Activated CD8-positive, alpha-beta memory T cell treated with anti-CD3 and anti-CD28 coated beads for 24 hours (primary cell): Measurements from ENCODE around the gene CNTROB.

Experiments used
- DNase-seq: peaks from one replicate; pipeline ENCODE4 v3.0.0-alpha.2; 2020

CNTROB gene

DNA sequence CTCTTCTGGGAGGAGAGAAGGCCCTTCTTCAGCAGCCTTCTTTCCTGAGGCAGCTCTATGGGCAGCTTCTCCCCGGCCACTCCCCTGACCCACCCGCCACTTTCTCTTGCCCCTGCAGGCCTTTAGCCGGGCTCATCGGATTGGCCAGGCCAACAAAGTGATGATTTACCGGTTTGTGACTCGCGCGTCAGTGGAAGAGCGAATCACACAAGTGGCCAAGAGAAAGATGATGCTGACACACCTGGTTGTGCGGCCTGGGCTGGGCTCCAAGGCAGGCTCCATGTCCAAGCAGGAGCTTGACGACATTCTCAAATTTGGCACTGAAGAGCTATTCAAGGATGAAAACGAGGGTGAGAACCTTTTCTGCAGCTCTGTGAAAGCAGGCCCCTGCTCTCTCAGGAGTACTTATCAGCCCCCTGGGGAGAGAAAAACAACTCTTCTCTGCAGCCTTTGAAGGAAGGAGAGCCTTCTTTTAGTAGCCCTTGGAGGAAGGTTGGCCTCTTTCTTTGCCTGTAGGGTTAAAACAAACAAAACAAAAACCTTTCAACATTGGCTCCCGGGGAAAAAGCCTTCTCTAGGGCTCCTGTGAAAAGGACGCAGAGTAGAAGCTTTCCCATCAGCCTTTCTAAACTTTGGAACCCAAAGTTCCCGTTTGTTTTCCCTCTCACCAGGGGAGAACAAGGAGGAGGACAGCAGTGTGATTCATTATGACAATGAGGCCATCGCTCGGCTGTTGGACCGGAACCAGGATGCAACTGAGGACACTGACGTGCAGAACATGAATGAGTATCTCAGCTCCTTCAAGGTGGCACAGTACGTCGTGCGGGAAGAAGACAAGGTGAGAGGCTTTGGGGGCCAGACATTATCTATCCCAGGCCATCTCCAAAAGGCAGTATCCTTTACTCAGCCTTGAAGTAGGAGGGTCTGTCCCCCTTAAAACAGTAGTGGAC is 28.6 kb upstream of the CNTROB start:
- no peak for DNase-seq

GRCh38 chr17:7909089-7909488 is 22.9 kb upstream of the CNTROB start:
- no peak for DNase-seq

DNA sequence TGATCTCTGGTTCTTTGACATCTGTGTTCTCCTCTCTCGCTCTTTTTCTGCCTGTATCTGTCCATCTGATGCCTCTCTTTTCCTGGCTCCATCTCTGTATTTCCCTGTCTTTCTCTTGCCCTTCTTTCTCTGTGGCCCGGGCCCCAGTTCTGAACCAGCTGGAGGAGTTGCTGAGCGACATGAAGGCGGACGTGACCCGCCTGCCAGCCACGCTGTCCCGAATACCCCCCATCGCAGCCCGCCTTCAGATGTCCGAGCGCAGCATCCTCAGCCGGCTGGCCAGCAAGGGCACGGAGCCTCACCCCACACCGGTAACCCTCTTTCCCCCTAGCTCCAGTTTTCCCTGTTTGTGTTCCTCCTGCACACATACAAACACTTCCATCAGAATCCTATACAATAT is 21.7 kb upstream of the CNTROB start:
- no peak for DNase-seq

DNA sequence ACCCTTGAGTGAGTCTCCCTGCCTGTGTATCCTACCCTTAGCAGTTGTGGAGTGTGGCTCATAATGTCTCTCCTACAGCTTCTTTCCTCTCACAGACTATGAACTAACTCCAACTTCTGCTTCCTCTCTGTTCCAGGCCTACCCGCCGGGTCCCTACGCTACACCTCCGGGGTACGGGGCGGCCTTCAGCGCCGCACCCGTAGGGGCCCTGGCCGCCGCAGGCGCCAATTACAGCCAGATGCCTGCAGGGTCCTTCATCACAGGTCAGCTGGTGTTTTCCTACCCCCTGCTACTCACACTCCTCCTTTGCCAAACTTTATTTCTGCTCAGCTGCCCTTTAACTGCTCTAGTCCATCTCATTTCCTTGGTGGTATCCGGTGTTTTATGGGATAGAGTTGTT is 21.3 kb upstream of the CNTROB start:
- DNase-seq: no peak

DNA sequence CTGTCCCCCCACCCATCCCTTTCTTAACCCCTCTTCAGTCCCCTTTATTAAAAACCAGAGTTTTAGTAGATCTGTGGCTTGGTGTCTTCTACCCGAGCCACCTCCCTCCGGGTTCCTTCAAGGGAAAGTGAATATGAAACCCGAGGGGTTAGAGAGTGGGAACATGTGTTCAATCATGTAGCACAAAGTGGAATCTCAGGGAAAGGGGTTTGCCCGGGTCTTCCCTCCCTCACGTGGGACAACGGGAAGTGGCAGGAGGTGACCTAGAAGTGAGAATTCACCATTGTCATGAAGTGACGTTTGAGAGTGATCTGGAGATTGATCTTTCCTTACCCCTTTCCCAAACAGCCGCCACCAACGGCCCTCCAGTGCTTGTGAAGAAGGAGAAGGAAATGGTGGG is 20.9 kb upstream of the CNTROB start:
- no peak for DNase-seq

DNA sequence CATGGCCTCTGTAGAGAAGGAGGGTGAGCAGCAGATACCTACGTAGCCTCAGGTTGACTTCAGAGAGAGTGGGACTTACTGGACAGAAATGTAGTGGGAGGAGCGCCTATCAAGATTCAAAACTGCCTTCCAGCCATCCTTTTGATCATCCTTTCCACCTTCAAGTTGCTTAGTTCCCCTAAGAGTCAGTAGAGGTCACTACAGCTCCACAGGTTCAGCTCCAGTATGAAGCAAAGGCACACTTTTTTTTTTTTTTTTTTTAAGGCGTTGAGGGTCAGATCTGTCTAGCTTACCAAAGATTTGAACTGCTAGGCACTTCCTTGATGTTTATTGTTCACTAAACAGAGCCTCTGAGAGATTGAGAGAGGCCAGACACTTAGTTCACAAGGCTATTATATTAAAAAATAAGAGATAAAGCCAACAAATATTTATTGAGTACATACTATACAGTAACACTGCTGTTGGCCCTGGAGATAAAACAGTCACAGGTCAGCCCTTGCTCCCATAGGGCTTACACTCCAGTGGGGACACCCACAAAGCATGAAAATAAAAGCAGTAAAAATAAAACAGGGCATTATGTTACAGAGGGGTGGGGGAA is 19.0 kb upstream of the CNTROB start:
- DNase-seq: no peak

DNA sequence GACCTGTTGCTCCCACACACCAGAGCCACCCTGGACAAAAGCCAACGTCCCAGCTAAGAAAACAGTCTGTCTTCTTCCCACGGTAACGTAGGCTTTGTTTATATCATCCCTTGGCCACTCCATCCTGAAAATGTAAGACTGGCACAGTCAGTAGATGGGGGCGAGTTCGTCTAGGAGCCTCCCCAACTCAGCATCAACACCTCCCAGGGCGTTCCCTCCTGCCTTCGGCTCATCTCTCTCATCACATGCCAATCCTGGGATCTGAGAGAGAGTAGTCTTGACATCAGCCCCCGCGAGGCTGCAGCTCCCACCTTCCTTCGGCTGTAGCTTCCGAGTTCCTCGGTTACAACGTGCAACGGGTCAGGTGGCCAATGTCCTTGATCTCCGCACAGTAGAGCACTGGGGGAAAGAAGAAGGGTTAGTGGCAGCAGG is 16.8 kb upstream of the CNTROB start:
- DNase-seq: no peak

GRCh38 chr17:7915611-7916384 is 16.2 kb upstream of the CNTROB start, which contains the start of gene RNF227:
TSS of gene RNF227 (minus strand) at chr17:7916289. CDS start at chr17:7916195, 94 bp downstream.
- peak; percentile 95 for DNase-seq

- DNase-seq: no peak
Observed at GRCh38 chr17:7916385-7916682, 15.7 kb upstream of the CNTROB start.

DNA sequence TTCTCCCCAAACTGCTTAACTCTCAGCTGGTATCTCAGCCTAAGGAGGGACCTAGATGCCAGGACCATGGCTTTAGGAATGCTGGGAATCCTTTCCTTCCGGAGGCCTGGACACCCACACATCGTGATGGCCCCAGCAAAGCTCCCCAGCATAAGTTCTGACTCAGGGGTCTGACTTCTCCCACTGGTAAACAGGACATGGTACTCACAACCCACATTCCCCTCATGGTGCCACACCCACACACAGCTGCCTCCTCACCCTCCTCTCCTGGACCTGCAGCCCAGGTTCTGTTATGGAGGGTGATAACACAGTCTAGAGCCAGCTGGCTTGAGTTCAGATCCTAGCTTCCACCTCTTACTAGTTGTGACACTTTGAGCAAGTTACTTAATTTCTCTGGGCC is 15.2 kb upstream of the CNTROB start:
- no peak for DNase-seq

DNA sequence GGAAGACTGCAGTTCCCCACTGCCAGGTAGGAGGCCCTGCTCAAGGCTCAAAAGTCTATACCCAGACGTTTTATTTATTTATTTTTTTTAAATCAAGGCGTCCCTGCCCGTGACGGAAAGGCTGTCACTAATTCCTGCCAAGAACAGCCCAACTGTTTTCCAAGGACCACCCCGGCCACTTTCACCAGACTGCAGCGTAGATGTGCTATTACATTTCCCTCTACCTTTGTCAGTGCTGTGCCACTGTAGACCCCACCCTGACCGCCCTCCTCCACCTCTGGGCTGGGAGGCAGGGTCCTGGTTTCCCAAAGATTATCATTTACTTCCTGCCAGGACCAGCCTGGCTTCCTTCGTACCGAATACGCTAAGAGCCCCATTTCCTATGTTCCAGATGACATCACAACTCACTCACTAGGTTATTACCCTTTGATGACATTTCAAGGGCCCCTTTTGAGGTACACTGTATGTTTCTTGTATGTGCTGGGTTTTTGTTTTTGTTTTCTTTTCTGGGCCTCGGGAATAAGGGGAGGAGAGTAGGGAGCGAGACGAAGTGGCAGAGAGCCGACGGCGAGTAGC is 9.6 kb upstream of the CNTROB start:
- no peak for DNase-seq

DNA sequence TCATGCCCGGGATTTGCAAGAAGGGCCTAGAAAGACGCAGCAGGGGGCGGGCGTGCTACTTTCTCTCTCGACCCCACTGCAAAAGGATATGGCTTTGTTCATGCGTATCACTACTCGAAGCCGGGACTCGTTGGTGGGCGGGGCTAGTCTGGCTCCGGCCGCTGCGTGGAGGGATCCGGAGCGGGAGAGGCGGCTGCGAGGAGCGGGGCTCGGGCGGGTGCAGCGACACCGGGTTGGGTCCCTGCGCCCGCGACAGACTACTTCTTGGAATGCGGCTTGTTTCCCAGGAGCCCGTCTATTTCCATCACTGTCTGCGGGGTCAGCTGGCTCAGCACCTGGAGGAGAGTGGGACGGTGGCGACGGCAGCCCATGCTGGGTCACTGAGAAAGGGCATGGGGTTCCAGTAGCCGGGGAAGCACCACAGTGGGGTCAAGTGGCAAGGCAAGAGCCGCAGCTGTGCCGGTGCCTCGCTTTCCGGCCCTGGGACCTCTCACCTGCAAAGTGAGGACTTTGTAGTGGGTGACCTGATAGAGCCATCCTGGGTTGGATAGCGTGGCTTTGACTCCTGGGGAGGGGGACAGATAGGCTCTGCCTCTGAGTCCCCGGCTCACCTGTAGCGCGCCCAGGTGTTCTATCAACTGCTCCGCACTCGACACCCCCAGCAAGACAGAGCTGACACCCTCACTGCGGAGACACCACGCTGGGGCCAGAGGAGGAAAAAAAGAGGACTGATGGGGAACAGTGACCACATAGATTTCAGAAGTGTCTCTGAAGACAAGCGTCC is 9.0 kb upstream of the CNTROB start:
- peak; percentile 90 for DNase-seq

DNA sequence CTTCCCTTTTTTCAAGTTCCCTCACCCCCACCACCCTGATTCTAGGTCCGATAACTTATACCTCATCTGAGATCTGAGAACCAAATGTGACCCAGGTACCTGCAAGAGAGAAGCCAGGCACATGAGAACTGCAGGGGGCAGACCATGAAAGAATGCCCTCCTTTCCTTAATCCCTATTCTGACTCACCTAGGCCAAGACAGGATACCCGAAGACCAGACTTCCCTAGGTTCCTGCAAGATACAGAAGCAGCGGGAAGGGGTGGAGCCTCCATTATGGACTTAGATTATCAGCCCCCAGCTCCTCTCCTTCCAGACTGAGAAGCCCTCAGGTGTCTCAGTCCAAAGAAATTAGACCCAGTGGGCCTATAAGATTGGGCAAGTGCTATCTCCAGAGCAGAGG is 4.4 kb upstream of the CNTROB start:
- DNase-seq: no peak

DNA sequence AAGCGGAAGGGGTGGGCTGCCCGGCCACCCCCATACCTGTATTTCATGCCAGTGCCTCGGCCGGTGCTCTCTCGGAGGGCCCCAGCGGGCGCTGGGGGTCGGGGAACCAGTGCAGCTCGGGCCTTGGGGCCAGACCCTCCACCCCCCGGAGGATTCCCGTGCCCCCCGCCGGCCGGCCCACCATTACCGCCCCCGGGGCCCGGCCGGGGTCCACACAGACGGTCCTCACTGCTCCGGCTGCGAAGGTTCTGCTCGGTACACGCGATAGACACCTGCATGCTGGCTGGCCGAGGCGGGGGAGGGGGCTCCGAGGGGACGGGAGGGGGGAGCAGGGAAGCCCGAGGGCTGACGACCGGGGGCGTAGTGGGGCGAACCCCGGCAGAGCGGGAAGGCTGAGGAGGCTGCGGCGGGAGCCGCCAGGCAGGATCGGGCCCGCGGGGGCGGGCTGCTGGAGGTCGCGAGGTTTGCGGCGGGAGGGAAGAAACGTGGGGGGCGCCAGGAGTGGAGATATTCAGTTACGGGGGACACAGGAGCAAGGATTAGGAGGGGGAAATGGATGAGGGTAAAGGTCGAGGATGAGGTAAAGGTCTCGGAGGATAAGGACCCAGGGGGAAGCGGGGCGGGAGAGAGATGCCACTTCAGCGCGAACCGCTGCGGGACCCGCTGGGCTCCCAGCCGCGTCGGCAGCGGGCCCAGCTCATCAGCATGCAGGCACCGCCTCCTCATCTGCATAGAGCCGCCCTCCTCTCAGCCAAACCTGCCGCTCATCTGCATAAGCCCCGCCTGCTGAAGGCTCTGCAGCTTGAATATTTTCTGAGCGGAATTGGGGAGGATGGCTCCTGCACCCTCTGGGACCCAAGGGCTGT is 2.6 kb upstream of the CNTROB start, which contains the start of gene KCNAB3:
KCNAB3 (minus strand) TSS at position 699 of the 866 bp plus-strand sequence; CDS start at position 278, 421 bp downstream.
- DNase-seq: no peak

- peak; percentile 69 for DNase-seq
Observed at GRCh38 chr17:7930841-7931631, 970 bp upstream of the CNTROB start.

GRCh38 chr17:7932483-7932891 is 481 bp downstream of the CNTROB start:
- peak; percentile 70 for DNase-seq

GRCh38 chr17:7932949-7933348 is 943 bp downstream of the CNTROB start:
- no peak for DNase-seq

DNA sequence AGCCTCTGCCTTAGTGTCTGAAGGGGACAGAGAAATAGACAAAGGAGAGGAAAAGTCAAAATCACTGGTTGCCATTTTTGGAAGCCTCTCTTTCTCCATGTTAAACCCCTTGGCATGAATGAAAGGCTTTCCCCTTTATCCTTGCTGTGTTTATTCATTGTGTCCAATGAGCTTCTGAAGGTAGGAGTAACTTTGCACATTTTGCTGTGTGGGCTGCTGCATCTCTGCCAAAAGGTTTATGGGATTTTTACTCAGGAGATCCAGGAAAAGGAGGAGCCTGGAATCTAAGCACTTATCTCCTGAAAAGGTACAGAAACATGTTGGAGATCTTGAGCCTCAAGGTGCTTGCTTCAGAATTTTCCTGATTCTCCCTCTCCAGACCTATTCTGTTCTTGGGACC is 3.9 kb downstream of the CNTROB start:
- no peak for DNase-seq

DNA sequence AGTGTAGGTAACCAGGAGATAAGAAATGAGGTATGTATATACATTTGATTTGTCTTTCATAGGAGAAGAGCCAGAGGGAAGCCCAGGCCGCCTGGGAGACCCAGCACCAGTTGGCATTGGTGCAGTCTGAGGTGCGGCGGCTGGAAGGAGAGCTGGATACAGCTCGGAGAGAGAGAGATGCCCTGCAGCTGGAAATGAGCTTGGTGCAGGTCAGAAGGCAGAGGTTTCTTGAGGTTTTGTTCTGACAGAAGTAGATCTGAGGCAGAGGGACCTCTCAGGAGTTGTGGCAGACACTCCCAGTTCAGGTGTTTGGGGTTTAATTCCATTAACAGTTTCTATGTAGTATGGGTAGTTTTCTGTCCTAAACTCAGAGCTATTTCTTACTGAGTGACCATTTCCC is 8.0 kb downstream of the CNTROB start:
- no peak for DNase-seq

- DNase-seq: no peak
Observed at GRCh38 chr17:7940743-7941142, 8.7 kb downstream of the CNTROB start.
